ENCODE results near the gene SLC5A6.
"Not testable (repeated sequence)": the region's sequence is repeated elsewhere in the genome, so short reads cannot be mapped to it uniquely, and the experiment has no call there.

The SLC5A6 gene

DNA sequence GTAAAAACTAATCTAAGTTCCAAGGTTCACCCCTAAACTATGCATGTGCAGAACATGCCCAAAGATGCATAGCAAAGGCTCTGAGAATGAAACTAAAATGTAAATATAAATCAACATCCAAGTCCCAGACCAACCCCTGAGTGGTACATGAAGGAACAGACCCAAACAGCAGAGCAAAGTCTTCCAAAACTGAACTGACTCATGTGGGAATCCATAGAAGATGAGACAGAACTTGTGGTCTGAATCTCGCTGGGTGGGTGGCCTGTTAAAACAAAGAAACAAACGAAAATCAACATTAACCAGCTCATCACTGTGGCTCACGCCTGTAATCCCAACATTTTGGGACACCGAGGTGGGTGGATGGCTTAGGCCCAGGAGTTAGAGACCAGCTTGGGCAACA is 29.7 kb downstream of the SLC5A6 start:
- TF ChIP-seq ZNF274 (IDR thresholded peaks at IDR 0.05; ENCODE audit: low read depth, low read length): no peak
- no peak overlapping the region for H3K4me3 ChIP-seq (ENCODE audit: low read length)

DNA sequence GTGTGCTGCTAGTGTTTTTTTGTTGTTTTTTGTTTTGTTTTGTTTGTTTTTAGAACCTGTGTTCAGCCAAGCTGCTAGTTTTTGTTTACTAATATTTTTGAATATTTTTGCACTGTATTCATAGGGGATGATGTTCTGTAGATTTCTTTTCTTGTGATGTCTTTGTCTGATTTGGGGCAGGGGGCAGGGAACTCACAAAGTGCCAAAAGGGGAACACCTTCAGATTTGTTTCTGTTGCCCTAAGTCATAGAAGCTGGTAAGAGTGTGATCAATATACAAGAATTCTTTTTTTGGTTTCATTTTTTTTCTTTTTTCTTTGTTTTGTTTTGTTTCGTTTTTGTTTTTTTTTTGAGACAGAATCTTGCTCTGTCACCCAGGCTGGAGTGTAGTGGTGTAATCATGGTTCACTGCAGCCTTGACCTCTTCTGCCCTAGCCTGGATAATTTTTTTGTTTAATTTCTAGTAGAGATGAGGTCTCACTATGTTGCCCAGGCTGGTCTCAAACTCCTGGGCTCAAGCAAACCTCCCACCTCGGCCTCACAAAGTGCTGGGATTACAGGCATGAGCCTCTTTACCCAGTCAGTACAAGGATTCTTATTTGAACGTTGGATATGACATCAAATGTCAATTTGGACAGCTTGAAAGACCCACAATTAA is 32.6 kb downstream of the SLC5A6 start:
- no peak for TF ChIP-seq ZNF274 (IDR thresholded peaks at IDR 0.05; ENCODE audit: low read depth, low read length)

DNA sequence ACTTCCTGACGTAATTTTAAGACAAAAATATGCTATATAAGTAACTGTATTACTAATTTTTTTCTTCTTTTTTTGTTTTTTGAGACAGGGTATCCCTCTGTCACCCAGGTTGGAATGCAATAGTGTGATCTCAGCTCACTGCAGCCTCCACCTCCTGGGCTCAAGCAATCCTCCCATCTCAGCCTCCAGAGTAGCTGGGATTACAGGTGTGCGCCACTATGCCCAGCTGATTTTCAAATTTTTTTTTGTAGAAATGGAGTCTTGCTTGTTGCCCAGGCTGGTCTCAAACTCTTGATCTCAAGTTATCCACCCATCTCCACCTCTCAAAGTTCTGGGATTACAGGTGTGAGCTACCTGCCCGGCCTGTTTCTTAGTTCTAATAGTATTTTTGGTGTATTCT is 33.6 kb downstream of the SLC5A6 start:
- TF ChIP-seq ZNF274 (IDR thresholded peaks at IDR 0.05; ENCODE audit: low read depth, low read length): no peak
- H3K4me3 ChIP-seq (ENCODE audit: low read length): no peak overlapping the region

More for the DNA sequence above, 32.6 kb downstream of the SLC5A6 start:
- no peak overlapping the region for H3K4me3 ChIP-seq (ENCODE audit: low read length)

DNA sequence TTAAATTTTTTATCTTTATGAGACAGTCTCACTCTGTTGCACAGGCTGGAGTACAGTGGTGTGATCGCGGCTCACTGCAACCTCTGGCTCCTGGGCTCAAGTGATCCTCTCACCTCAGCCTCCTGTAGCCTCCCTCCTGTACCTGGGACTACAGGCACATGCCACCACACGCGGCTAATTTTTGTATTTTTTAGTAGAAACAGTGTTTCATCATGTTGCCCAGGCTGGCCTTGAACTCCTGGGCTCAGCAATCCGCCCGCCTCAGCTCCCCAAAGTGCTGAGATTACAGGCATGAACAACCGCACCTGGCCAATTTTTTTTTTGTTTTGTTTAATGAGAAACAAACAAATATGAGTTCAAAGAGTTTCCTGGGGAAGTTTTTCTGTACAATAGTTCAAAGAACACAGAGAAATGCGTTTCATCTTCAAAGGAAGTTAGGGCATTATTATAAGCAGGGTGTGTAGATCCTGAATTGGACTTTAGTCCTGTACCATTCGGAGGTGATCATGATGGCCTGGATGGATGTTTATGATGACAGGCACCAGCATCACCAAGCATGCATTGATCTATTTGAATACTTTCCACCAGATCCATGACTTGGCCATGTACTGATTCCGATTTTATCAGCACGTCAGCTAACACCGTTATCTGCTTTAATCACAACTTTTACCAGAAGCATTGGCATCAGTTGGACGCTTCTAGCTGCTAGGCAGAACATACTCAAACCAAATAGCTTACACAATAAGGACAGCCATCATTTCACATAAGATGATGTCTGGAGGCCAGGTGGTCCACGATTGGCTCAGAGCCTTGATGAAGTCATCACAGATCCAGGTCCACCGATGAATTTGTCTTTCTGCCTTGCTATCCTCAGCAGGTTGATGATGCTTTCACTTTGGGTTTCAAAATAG is 34.4 kb downstream of the SLC5A6 start:
- no peak overlapping the region for H3K4me3 ChIP-seq (ENCODE audit: low read length)
- no peak for TF ChIP-seq ZNF274 (IDR thresholded peaks at IDR 0.05; ENCODE audit: low read depth, low read length)

DNA sequence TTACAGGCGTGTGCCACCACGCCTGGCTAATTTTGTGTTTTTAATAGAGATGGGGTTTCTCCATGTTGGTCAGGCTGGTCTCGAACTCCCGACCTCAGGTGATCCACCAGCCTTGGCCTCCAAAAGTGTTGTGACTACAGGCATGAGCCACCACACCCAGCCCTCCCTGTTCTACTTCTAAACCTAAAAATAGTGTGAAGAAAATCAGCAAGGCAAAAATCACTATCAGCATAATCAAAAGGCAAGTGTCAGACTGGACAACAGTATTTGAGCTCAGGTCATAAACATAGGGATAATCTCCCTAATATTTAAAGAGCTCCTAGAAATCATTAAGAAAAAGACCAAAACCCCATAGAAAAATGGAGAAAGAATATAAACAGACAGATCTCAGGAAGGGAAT is 36.3 kb downstream of the SLC5A6 start:
- not testable (repeated sequence) for H3K4me3 ChIP-seq (ENCODE audit: low read length)

DNA sequence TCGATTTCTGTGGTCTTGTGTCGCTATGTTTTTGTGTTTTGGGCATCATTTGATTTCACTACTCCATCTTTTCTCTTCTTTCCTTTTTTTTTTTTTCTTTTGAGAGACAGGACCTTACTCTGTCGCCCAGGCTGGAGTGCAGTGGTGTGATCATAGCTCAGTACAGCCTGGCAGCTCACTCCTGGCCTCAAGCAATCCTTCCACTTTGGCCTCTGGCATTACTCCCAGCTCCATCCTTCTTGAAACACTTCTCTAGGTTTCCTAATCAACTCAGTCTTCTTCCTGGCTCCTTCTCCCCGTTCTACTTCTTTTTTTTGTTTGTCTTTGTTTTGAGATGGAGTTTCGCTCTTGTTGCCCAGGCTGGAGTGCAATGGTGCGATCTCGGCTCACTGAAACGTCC is 36.7 kb downstream of the SLC5A6 start:
- no peak for TF ChIP-seq ZNF274 (IDR thresholded peaks at IDR 0.05; ENCODE audit: low read depth, low read length)
- no peak overlapping the region for H3K4me3 ChIP-seq (ENCODE audit: low read length)

DNA sequence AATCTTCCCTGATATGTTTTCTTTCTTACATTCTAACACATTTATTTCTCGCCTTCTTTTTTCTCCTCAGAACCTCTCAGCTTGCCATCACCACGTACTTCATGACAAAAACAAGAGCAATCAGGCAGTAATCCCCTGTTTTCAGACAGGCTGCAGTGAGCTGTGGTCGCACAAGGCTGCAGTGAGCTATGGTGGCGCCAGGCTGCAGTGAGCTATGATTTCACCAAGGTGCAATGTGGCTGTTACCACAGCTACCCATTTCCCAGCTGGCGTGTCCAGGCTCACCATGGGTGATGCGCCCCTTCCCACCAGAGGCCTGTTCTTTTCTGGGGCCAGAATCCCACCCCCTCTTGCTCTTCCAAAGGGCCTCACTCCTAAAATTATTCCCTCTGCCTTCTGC is 37.4 kb downstream of the SLC5A6 start:
- TF ChIP-seq ZNF274 (IDR thresholded peaks at IDR 0.05; ENCODE audit: low read depth, low read length): no peak

DNA sequence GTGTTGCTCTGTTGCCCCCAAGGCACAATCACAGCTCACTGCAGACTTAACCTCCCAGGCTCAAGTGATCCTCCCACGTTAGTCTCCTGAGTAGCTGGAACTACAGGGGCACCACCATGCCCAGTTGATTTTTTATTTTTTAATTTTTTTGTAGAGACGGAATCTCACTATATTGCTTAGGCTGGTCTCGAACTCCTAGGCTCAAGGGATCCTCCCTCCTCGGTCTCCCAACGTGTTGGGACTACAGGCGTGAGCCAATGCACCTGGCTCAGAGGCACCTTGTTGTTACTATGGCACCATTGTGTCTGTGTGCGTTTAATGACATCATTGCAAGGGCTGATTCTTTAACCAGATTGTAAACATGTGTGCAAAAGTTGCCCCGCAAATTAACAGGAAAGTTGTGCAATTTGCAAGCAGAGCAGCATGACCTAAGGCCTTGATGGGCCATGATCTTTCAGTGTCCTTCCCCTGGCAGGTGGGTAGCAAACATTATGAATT is 40.7 kb downstream of the SLC5A6 start:
- no peak for TF ChIP-seq ZNF274 (IDR thresholded peaks at IDR 0.05; ENCODE audit: low read depth, low read length)
- no peak overlapping the region for H3K4me3 ChIP-seq (ENCODE audit: low read length)

More for the DNA sequence above, 37.4 kb downstream of the SLC5A6 start:
- H3K4me3 ChIP-seq (ENCODE audit: low read length): no peak overlapping the region

DNA sequence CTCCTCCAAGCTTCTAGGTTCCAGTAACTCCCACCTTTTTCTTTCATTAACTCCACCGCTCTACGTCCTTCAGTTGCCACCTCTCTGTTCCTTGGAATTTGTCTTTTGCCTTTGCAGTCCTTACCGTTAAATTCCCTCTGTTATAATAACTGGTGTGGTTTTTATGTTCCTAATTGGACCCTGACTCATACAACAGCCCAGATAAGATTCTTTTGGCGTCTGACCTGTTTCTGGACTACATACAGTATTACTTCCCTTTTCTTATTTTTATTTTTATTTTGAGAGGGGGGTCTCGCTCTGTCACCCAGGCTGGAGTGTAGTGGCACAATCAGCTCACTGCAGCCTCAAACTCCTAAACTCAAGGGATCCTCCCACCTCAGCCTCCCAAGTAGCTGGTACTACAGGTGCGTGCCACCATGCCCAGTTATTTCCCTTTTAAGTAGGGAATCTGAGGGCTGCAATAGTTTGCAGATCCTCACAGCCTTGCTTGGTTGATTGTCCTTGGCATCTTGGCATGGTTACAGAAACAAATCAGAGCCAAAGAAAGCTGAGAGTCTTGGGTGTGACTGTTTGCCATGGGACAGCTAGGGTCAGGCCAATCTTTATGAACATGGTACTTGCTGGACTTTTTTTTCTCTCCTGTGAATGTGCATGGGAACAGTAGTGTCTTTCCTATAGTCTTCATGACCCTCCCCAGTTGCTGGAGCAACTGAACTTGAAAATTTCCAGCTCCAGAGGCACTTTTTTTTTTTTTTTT is 41.3 kb downstream of the SLC5A6 start:
- no peak overlapping the region for H3K4me3 ChIP-seq (ENCODE audit: low read length)
- no peak for TF ChIP-seq ZNF274 (IDR thresholded peaks at IDR 0.05; ENCODE audit: low read depth, low read length)

DNA sequence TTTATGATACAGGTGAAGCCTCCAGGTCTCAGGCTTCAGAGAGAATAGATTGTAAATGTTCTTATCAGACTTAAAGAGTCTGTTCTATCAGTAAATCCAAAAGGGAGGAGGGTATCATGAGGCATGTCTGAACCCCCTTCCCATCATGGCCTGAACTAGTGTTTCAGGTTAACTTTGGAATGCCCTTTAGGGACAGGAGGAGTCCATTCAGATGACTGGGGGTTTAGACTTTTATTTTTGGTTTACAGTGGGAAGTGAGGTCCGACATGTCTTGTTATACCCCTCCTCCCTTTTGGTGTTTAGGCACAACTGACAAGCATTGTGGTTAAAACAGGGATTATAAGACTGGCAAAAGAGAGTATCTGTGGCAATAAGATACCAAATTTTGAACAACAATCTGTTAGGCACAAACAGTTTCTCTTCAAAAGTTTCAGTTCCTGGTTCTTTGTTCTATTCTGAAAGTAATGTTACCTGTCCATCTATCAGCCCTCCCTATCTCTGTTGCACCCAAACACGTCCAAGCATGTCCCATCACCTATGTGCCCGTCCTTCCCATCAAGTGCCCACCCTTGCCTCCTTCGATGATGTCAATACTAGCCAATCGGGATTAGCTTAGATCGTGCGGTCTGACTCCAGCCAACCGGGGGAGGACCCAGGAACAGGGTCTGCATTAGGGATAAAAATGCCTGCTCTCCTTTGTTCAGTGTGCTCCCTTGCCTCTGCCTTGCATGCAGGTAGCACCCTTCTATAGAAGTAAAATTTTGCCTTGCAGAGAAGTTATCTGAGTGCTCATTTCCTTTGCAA is 46.9 kb downstream of the SLC5A6 start:
- no peak for TF ChIP-seq ZNF274 (IDR thresholded peaks at IDR 0.05; ENCODE audit: low read depth, low read length)
- no peak overlapping the region for H3K4me3 ChIP-seq (ENCODE audit: low read length)

DNA sequence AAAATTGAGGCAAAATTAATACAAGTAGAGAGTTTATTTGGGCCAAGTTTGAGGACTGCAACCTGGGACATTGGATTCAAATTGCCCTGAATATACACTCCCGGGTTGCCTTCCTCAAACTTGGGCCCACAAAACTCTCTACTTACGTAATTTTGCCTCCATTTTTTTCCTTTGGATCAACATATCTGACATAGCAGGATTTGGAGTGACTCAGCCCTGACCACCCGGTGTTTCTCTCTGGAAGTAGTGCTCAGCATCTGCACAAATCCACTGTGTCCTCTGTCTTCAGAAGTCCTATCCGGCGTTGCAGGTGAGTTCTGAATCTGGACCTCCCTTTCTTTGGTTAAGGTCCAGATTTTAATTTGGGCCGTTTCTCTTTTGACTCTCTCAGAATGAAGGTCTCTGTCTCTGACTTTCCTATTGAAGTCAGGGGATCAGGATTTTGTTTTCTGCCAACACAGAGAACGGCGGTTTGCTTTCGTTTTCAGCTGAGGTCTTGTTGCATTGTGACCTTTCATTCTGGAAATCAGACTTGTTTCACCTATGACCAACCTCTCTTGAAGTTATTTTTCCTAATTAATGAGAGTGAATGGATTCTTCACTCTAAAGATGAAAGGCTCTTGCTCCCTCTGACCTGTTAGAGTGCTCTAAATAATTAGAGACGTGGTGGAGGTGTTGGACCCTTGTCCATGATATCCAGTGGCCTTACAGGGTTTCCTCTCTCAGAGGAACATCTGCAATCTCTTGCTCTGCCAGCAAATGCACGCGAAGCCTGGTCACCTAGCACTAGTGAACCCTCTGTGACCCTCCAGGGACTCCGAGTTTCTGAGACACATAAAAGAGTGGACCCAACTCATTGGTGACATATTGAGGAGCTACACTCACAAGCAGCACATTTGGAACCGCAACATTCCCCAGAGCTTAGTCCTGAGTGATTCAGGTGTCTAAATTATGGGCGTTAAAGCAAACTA is 49.6 kb downstream of the SLC5A6 start:
- H3K4me3 ChIP-seq (ENCODE audit: low read length): no peak overlapping the region
- TF ChIP-seq ZNF274 (IDR thresholded peaks at IDR 0.05; ENCODE audit: low read depth, low read length): no peak

DNA sequence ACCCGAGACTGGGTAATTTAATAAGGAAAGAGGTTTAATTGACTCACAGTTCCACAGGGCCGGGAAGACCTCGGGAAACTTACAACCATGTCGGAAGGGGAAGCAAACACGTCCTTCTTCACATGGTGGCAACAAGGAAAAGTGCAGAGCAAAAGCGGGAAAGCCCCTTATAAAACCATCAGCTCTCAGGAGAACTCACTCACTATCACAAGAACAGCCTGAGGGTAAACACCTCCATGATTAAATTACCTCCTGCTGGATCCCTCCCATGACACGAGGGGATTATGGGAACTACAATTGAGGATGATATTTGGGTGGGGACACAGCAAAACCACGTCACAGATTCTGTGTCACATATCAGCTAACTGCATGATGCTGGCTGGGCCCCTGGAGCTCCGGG is 51.9 kb downstream of the SLC5A6 start:
- no peak overlapping the region for H3K4me3 ChIP-seq (ENCODE audit: low read length)
- no peak for TF ChIP-seq ZNF274 (IDR thresholded peaks at IDR 0.05; ENCODE audit: low read depth, low read length)

DNA sequence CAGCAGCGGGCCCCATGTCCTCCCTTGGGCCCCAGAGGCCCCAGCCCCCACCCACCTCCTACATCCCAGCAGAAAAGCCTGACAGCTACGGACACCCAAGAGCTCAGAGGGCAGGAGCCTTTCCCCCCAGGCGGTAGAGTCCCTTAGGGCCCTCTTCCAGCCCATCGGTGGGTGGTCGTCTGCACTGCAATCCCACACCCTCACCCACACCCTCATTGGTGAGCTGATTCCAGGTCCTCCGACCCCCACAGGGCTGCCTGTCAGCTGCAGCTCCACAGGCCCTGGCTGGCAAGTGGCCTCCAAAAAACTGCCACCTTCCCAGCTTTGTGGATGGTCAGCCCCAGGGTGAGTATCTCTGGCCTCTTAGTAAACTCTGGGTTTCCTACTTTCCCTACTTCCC is 52.8 kb downstream of the SLC5A6 start:
- TF ChIP-seq ZNF274 (IDR thresholded peaks at IDR 0.05; ENCODE audit: low read depth, low read length): no peak
- H3K4me3 ChIP-seq (ENCODE audit: low read length): no peak overlapping the region
